Left ventricle myocardium inferior (tissue), 1 donor: ENCODE results near the gene MTRFR. TPM values are rescaled to one million over a fixed set of nuclear protein-coding genes. Genes with fewer than 3 reads are reported as not detected.
A peak's percentile ranks its signal among the peaks of the same experiment; 100 is the strongest.
"Not testable (repeated sequence)": the region's sequence is repeated elsewhere in the genome, so short reads cannot be mapped to it uniquely, and the experiment has no call there.

ENCODE experiments used
- DNase-seq: peaks from one replicate; pipeline ENCODE4 v3.0.0-alpha.2; 2020
- H3K27ac ChIP-seq: fragments of 200-600 bp; replicated peaks from 2 replicates; pipeline ENCODE4 v1.8.0; 2021
- H3K27me3 ChIP-seq: fragments of 200-600 bp; 2 replicates; pipeline ENCODE4 v1.8.0; 2021; ENCODE audit warnings: low read depth
- H3K36me3 ChIP-seq: fragments of 200-600 bp; 2 replicates; pipeline ENCODE4 v1.8.0; 2021
- H3K4me1 ChIP-seq: fragments of 200-600 bp; 2 replicates; pipeline ENCODE4 v1.8.0; 2021
- H3K4me3 ChIP-seq: fragments of 200-600 bp; 2 replicates; pipeline ENCODE4 v1.8.0; 2021; ENCODE audit warnings: mild to moderate bottlenecking, moderate library complexity
- H3K9me3 ChIP-seq: fragments of 200-600 bp; replicated peaks from 2 replicates; pipeline ENCODE4 v1.8.0; 2021
- intact Hi-C: fragments of 100-400 bp; cut with micrococcal nuclease; formaldehyde crosslinking; loops from one replicate; pipeline ENCODE4 v1.11.0; 2022
- total RNA-seq: library from RNA; stranded (reverse); fragmentation: NEBNext Ultra II Directional; extraction: Animal tissue kit (Norgen Biotek cat#: 25700); gene quantifications from one replicate; pipeline ENCODE4 v1.2.1, GENCODE V29; 2021
- TF ChIP-seq, protein P1 (sequence below): fragments of 200-600 bp; IDR thresholded peaks from 2 replicates; pipeline ENCODE4 v1.8.0; 2021; ENCODE audit warnings: antibody characterized with exemption, mild to moderate bottlenecking, borderline replicate concordance
- donor health status: DM: no; HTN: yes; CAD: no; lungs with severe emphysema.

The MTRFR gene
- total RNA-seq, 1 donor from 2014 or later = 8.4 TPM

DNA sequence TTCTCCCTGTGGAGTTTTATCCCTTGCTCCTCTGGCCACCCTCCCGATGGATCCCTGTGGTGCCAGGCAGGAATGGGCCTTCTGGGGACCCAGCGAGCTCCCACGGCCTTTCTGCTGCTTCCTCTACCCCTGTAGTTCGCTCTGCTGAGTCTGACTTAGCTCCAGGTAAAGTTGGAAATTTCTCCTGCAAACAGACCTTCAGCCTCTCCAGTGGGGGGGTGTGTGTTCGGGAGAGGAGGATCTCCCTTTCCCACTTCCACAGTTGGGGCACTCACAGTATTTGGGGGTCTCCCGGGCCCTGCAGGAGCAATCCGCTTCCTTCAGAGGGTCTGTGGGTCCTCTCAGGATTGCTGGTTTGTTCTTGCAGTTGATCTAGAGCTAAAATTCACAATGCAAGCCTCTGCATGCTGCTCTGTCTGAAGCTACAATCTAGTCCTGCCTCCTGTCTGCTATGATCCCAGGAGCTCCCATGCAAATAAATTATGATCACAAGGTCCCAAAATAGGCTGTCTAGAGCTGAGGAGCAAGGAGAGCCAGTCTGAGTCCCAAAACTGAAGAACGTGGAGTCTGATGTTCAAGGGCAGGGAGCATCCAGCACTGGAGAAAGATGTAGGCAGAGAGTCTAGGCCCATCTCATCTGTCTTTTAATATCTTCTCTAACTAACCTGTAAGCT is 18.3 kb downstream of the MTRFR start:
- DNase-seq = no peak
- Histone ChIP-seq H3K9me3 (no peaks in the 10 kb centered on the region), H3K27ac (no peak overlapping the region), H3K4me3 (no peak overlapping the region), H3K27me3 (no peaks in the 10 kb centered on the region), H3K36me3 (peaks cover 36% of the 10 kb centered on the region), H3K4me1 (peaks cover 40% of the 10 kb centered on the region)
- intact Hi-C loops = no loop called here
- TF ChIP-seq, protein P1, sequence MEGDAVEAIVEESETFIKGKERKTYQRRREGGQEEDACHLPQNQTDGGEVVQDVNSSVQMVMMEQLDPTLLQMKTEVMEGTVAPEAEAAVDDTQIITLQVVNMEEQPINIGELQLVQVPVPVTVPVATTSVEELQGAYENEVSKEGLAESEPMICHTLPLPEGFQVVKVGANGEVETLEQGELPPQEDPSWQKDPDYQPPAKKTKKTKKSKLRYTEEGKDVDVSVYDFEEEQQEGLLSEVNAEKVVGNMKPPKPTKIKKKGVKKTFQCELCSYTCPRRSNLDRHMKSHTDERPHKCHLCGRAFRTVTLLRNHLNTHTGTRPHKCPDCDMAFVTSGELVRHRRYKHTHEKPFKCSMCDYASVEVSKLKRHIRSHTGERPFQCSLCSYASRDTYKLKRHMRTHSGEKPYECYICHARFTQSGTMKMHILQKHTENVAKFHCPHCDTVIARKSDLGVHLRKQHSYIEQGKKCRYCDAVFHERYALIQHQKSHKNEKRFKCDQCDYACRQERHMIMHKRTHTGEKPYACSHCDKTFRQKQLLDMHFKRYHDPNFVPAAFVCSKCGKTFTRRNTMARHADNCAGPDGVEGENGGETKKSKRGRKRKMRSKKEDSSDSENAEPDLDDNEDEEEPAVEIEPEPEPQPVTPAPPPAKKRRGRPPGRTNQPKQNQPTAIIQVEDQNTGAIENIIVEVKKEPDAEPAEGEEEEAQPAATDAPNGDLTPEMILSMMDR = no peak

DNA sequence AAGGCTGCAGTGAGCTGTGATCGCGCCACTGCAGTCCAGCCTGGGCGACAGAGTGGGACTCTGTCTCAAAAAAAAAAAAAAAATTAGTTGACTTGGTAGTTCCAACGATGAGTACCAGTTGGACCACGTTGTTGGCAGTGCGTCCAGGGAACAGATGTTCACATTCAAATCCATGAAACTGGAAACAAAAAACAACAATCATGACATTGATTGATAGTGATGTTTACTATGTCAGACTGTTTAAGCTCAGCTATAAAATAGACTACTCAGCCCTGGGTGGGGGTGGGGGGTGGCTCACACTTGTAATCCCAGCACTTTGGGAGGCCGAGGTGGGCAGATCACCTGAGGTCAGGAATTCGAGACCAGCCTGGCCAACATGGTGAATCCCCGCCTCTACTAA is 19.1 kb downstream of the MTRFR start:
- H3K27me3 ChIP-seq, H3K27ac ChIP-seq, DNase-seq, H3K4me3 ChIP-seq, H3K9me3 ChIP-seq, intact Hi-C loops: not testable (repeated sequence)
- peaks cover 40% of the 10 kb centered on the region for H3K4me1 ChIP-seq
- peaks cover 44% of the 10 kb centered on the region for H3K36me3 ChIP-seq

DNA sequence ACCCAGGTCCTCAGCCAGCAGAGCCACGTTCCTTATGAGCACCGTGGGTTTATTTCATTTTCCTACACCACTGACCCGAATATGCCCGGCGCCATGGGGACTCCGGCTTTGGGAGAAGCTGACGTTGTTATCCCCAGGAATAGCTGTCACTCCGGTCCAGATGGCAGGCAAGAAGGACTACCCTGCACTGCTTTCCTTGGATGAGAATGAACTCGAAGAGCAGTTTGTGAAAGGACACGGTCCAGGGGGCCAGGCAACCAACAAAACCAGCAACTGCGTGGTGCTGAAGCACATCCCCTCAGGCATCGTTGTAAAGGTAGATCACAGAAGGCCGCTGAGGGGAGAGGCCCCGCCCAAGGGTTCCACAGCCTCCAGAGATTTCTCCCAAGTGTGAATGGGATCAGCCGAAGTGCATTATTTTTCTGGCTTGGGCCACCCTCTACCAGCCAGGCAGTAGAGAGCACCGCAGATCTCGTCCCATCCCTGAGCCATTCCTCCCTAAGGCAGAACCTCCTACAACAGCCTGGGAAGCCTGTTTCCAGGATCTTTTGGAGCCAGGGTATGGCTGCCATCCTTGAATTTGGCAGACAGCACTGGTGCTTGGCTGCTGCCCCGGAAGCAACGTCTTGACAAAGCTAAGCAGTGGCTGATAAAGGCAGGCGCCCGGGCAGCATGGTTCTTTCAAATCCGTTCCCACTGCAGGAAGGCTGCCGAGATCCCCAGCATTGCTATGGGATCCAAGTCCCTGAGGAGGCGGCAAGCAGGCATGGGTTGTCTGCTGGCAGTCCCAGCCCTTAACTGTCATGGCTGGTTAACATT is 20.6 kb downstream of the MTRFR start:
- H3K27me3 ChIP-seq = no peaks in the 10 kb centered on the region
- peaks cover 45% of the 10 kb centered on the region for H3K4me1 ChIP-seq
- H3K36me3 ChIP-seq = peaks cover 51% of the 10 kb centered on the region
- no peaks in the 10 kb centered on the region for H3K9me3 ChIP-seq
- H3K4me3 ChIP-seq = no peak overlapping the region
- TF ChIP-seq, protein P1 = no peak
- H3K27ac ChIP-seq = peak overlapping the region; percentile 30
- intact Hi-C loops = no loop called here
- DNase-seq = peak; percentile 52

DNA sequence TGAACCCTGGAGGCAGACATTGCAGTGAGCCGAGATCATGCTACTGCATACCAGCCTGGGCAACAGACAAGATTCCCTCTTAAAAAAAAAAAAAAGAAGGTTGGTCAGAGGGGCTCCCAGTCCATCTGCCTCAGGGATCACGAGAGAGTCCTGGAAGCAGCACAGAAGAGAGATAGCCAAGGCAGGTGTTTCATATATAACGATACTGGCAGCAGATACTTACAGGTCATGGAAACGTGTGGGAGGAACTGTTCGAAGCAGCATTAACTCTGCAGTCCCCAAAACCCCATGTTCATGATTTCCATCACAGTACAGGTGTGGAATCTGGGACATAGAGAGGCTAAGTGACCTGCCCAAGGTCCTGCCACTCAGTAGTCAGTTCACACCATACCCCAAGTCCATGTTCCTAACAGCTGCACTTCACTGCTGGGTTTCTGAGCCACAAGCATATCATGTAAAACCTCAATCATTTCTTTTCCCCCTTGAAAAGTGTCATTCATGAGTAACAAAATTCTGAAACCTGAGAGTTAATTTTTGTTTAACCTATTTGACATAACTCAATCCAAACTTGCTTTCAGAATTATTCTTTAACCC is 21.7 kb downstream of the MTRFR start:
- Histone ChIP-seq H3K36me3 (peaks cover 61% of the 10 kb centered on the region), H3K27ac (no peak overlapping the region), H3K9me3 (no peaks in the 10 kb centered on the region), H3K27me3 (no peaks in the 10 kb centered on the region), H3K4me1 (peaks cover 45% of the 10 kb centered on the region), H3K4me3 (no peak overlapping the region)
- TF ChIP-seq, protein P1 = no peak
- intact Hi-C loops = no loop called here
- DNase-seq = no peak

DNA sequence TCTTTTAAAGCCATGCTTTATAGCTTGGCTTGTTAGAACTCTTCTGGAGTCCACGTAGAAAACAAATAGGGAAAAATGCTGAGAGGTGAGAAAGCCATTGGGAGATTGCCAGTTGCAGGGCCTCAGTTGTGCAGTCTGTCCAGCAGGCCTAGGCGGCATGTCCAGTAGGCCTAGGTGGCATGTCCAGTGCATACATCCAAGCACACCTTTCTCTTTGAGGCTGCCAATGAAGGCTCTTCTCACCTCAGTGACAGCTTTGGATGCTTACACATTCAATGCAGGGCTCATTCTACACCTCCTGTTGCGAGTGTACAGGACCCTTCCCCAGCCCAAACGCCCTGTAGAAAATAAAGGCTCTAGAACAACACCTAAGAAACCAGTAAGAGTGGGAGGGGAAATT is 25.4 kb downstream of the MTRFR start:
- Histone ChIP-seq H3K27ac (no peak overlapping the region), H3K9me3 (no peaks in the 10 kb centered on the region), H3K27me3 (no peaks in the 10 kb centered on the region), H3K36me3 (peaks cover 81% of the 10 kb centered on the region), H3K4me1 (peaks cover 21% of the 10 kb centered on the region), H3K4me3 (no peak overlapping the region)
- TF ChIP-seq, protein P1 = no peak
- no peak for DNase-seq
- intact Hi-C loops = no loop called here
